ENCODE data around the gene A4GALT. TPM values are rescaled to one million over a fixed set of nuclear protein-coding genes. Genes with fewer than 3 reads are reported as not detected.
A peak's percentile ranks its signal among the peaks of the same experiment; 100 is the strongest.

Gene A4GALT
- total and polyA plus RNA-seq, 3 donors from 2014 or later: 13.5 to 17.3 (median 15.7) TPM

- Histone ChIP-seq H3K27ac (no peak overlapping the region), H3K9me3 (no peaks in the 10 kb centered on the region), H3K36me3 (ENCODE audit: low read depth, missing control alignments) (no peaks in the 10 kb centered on the region), H3K27me3 (no peaks in the 10 kb centered on the region), H3K4me1 (peaks cover 27% of the 10 kb centered on the region), H3K4me3 (no peak overlapping the region)
- TF ChIP-seq CTCF (IDR thresholded peaks at IDR 0.05) (no peak), POLR2A (IDR thresholded peaks at IDR 0.05) (no peak)
- WGBS, 2 donors: 83 to 93% methylated on average over 16 to 22 of the region's 25 CpGs
- intact Hi-C loops (cut with DNase I; ENCODE audit: low total_unique reads): no loop called here
- DNase-seq: no peak
These were observed 26.6 kb downstream of the A4GALT start for GRCh38 chr22:42693763-42694683.

GRCh38 chr22:42693055-42693762 is 27.5 kb downstream of the A4GALT start:
- Histone ChIP-seq H3K4me1 (peaks cover 26% of the 10 kb centered on the region), H3K9me3 (no peaks in the 10 kb centered on the region), H3K27me3 (no peaks in the 10 kb centered on the region), H3K4me3 (no peak overlapping the region), H3K36me3 (ENCODE audit: low read depth, missing control alignments) (no peaks in the 10 kb centered on the region), H3K27ac (no peak overlapping the region)
- WGBS, 2 donors: 89 to 91% methylated on average over 11 to 51 of the region's 51 CpGs
- TF ChIP-seq CTCF (IDR thresholded peaks at IDR 0.05): no peak
- no peak for TF ChIP-seq POLR2A (IDR thresholded peaks at IDR 0.05)
- intact Hi-C loops (cut with DNase I; ENCODE audit: low total_unique reads): no loop called here
- no peak for DNase-seq

- Histone ChIP-seq H3K4me1 (peaks cover 29% of the 10 kb centered on the region), H3K36me3 (ENCODE audit: low read depth, missing control alignments) (no peaks in the 10 kb centered on the region), H3K4me3 (no peak overlapping the region), H3K27ac (no peak overlapping the region), H3K27me3 (no peaks in the 10 kb centered on the region), H3K9me3 (no peaks in the 10 kb centered on the region)
- intact Hi-C loops (cut with DNase I; ENCODE audit: low total_unique reads): no loop called here
- WGBS, 2 donors: 85 to 91% methylated on average over 19 to 32 of the region's 32 CpGs
- no peak for TF ChIP-seq CTCF (IDR thresholded peaks at IDR 0.05)
- TF ChIP-seq POLR2A (IDR thresholded peaks at IDR 0.05): no peak
- DNase-seq: no peak
These were observed 28.2 kb downstream of the A4GALT start for GRCh38 chr22:42692239-42693054.

- H3K36me3 ChIP-seq (ENCODE audit: low read depth, missing control alignments): no peaks in the 10 kb centered on the region
- no peak overlapping the region for H3K4me3 ChIP-seq
- no peak for TF ChIP-seq POLR2A (IDR thresholded peaks at IDR 0.05)
- no peak for TF ChIP-seq CTCF (IDR thresholded peaks at IDR 0.05)
- intact Hi-C loops (cut with DNase I; ENCODE audit: low total_unique reads): no loop called here
- peak overlapping the region; percentile 23 to 38 for H3K27ac ChIP-seq
- no peaks in the 10 kb centered on the region for H3K9me3 ChIP-seq
- DNase-seq: no peak
- H3K4me1 ChIP-seq: peaks cover 33% of the 10 kb centered on the region
- WGBS, 2 donors: 36 to 47% methylated on average over 10 of the region's 10 CpGs
- no peaks in the 10 kb centered on the region for H3K27me3 ChIP-seq
These were observed 29.2 kb downstream of the A4GALT start for GRCh38 chr22:42691440-42691839.
